GM21381 (cell line): ENCODE measurements around the gene SPATA2.
"Not testable (repeated sequence)": the region's sequence is repeated elsewhere in the genome, so short reads cannot be mapped to it uniquely, and the experiment has no call there.

Source experiments
- ATAC-seq: cut with Tn5 transposase; IDR thresholded peaks from one replicate; pipeline ENCODE4 v1.9.1; 2021; ENCODE audit warnings: mild to moderate bottlenecking, moderate library complexity; ENCODE audit not compliant: unreplicated experiment

The SPATA2 gene

GRCh38 chr20:49915380-49916145 lies at the start of gene SPATA2:
Gene SPATA2, minus strand, starts transcription at chr20:49915529. Its CDS starts 7,039 bp downstream, at chr20:49908490.
- ATAC-seq = peak; percentile 86

- no peak for ATAC-seq
Observed at GRCh38 chr20:49961413-49961812, 46.1 kb upstream of the SPATA2 start.

- ATAC-seq = not testable (repeated sequence)
Observed at GRCh38 chr20:49957089-49957938, 42.0 kb upstream of the SPATA2 start.

- no peak for ATAC-seq
Observed at GRCh38 chr20:49956689-49957088, 41.4 kb upstream of the SPATA2 start.

- not testable (repeated sequence) for ATAC-seq
Observed at GRCh38 chr20:49955830-49956396, 40.6 kb upstream of the SPATA2 start.

GRCh38 chr20:49955167-49955566 lies 39.8 kb upstream of the SPATA2 start:
- no peak for ATAC-seq

- no peak for ATAC-seq
Observed at GRCh38 chr20:49951151-49951550, 35.8 kb upstream of the SPATA2 start.

GRCh38 chr20:49948809-49949507 lies 33.6 kb upstream of the SPATA2 start:
- ATAC-seq = no peak

- no peak for ATAC-seq
Observed at GRCh38 chr20:49948178-49948577, 32.8 kb upstream of the SPATA2 start.

- ATAC-seq = no peak
Observed at GRCh38 chr20:49945701-49946477, 30.6 kb upstream of the SPATA2 start.

- no peak for ATAC-seq
Observed at GRCh38 chr20:49945306-49945700, 30.0 kb upstream of the SPATA2 start.

GRCh38 chr20:49942942-49943341 lies 27.6 kb upstream of the SPATA2 start:
- no peak for ATAC-seq

- ATAC-seq = no peak
Observed at GRCh38 chr20:49942303-49942702, 27.0 kb upstream of the SPATA2 start.

- no peak for ATAC-seq
Observed at GRCh38 chr20:49941456-49941855, 26.1 kb upstream of the SPATA2 start.

GRCh38 chr20:49938173-49939163 lies 23.1 kb upstream of the SPATA2 start:
- ATAC-seq = no peak

- no peak for ATAC-seq
Observed at GRCh38 chr20:49937027-49937929, 21.9 kb upstream of the SPATA2 start.

GRCh38 chr20:49936153-49937026 lies 21.1 kb upstream of the SPATA2 start, which contains the start of gene RNF114:
Gene RNF114, plus strand, starts transcription at chr20:49936397. Its CDS starts 16 bp downstream, at chr20:49936413.
- peak; percentile 68 for ATAC-seq
